K562 (cell line): ENCODE measurements around the gene EPHB2. TPM values are rescaled to one million over a fixed set of nuclear protein-coding genes. Genes with fewer than 3 reads are reported as not detected.

Experiments used
- BMI1 ChIP-seq: fragments of 150-350 bp; IDR thresholded peaks from 2 replicates; pipeline ENCODE4 v1.6.1; 2014; ENCODE audit warnings: low read length
- E2F4 ChIP-seq: sonication (generic); formaldehyde crosslinking; IDR thresholded peaks from 2 replicates; pipeline ENCODE4 v1.8.0; 2022; ENCODE audit warnings: mild to moderate bottlenecking, low read depth, missing genetic modification reagents
- ELF2 ChIP-seq: fragments of 250-450 bp; sonication (Bioruptor Pico); IDR thresholded peaks from 2 replicates; pipeline ENCODE4 v1.5.0; 2021; ENCODE audit warnings: mild to moderate bottlenecking
- EP400 ChIP-seq: fragments of 450-650 bp; IDR thresholded peaks from 2 replicates; pipeline ENCODE4 v1.6.1; 2017; ENCODE audit warnings: antibody characterized with exemption, mild to moderate bottlenecking, moderate library complexity
- KHSRP ChIP-seq: fragments of 450-650 bp; IDR thresholded peaks from 2 replicates; pipeline ENCODE4 v1.6.1; 2017
- NR2C2 ChIP-seq, 2 experiments: fragments of 200-800 bp in 1 of 2; sonication (Bioruptor generic) in 1 of 2; sonication (generic) in 1 of 2; formaldehyde crosslinking in 1 of 2; IDR thresholded peaks; 2 replicates each; pipeline versions ENCODE4 v1.6.1 to v1.8.0; 2016 to 2022; ENCODE audit warnings: mild to moderate bottlenecking in 1 of 2, missing compliant biosample characterization in 1 of 2, missing genetic modification characterization in 1 of 2, missing genetic modification reagents in 1 of 2
- TCF7 ChIP-seq: sonication (generic); IDR thresholded peaks from 2 replicates; pipeline ENCODE4 v1.6.1; 2016; ENCODE audit warnings: antibody characterized with exemption, borderline replicate concordance
- TRIM25 ChIP-seq: fragments of 450-650 bp; IDR thresholded peaks from 2 replicates; pipeline ENCODE4 v1.7.0; 2016; ENCODE audit warnings: borderline replicate concordance
- polyA plus RNA-seq, 8 experiments: library from polyadenylated mRNA; depleted of rRNA in 4 of 8; stranded (reverse) in 5 of 8; unstranded in 3 of 8; fragments of >200 nt; fragmentation: Nextera tagmentation in 2 of 8; fragmentation: Illumina TruSeq in 1 of 8; extraction: Ambion mirVana in 2 of 8; extraction: Trizol in 1 of 8; gene quantifications; 2 replicates each; pipeline versions ENCODE4 v1.2.1 to v1.2.3, GENCODE V29; 2011 to 2014; ENCODE audit warnings: inconsistent platforms in 1 of 8, missing spikeins in 1 of 8
- total RNA-seq, 7 experiments: library from RNA; depleted of rRNA in 6 of 7; stranded (reverse); fragments of >200 nt in 6 of 7; fragmentation: Illumina TruSeq in 2 of 7; extraction: Trizol in 2 of 7; gene quantifications; 2 replicates each; pipeline versions ENCODE4 v1.2.1 to v1.2.3, GENCODE V29; 2011 to 2021; ENCODE audit warnings: low replicate concordance in 1 of 7
- TF ChIP-seq, protein P1 (sequence below): fragments of 450-650 bp; IDR thresholded peaks from 2 replicates; pipeline ENCODE4 v1.6.1; 2016; ENCODE audit warnings: antibody characterized with exemption

Gene EPHB2
- total and polyA plus RNA-seq, 9 of the 15 experiments (the other 6 are each of a cell fraction or from before 2014, with no cell fraction given), result not detected

GRCh38 chr1:22830041-22830566 is 119.5 kb downstream of the EPHB2 start (continued):
- TF ChIP-seq, protein P1, sequence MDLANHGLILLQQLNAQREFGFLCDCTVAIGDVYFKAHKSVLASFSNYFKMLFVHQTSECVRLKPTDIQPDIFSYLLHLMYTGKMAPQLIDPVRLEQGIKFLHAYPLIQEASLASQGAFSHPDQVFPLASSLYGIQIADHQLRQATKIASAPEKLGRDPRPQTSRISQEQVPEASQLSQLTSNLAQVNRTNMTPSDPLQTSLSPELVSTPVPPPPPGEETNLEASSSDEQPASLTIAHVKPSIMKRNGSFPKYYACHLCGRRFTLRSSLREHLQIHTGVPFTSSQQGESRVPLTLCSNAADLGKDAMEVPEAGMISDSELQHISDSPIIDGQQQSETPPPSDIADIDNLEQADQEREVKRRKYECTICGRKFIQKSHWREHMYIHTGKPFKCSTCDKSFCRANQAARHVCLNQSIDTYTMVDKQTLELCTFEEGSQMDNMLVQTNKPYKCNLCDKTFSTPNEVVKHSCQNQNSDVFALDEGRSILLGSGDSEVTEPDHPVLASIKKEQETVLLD, result no peak
- TF ChIP-seq E2F4 (CRISPR knock-in tag) (no peak), TRIM25 (no peak), KHSRP (no peak), EP400 (no peak), TCF7 (no peak), NR2C2 (CRISPR knock-in tag; IDR thresholded peaks at IDR 0.05) (no peak), NR2C2 (tag; IDR thresholded peaks at IDR 0.05) (no peak), BMI1 (no peak), ELF2 (no peak)
